NCI-H2227 (cell line): ENCODE measurements around the gene DLG2.
A peak's percentile ranks its signal among the peaks of the same experiment; 100 is the strongest.

ENCODE experiments used
- DNase-seq: peaks from one replicate; lab custom pipeline; 2025; ENCODE audit not compliant: unreplicated experiment; lab: John Stamatoyannopoulos, UW

The DLG2 gene

DNA sequence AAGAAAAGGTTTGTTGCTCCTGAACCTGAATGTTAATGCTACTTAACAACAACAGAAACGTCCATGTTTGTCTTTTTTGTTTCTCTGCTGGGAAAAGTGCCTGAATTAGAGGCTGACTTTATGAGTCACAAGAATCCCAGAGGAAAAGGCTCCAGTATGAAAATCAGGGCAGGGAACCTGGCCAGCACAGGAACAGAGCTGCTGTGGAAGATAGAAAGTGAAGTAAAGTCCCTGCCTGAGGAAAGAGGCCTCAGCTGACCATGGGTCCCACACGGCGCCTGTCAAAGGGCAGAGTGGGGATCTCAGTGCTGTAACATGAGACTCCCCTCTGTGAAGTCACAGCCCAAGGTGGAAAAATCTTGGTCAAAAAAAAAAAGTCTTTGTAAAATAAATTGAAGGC lies 1708.7 kb downstream of the DLG2 start:
- no peak for DNase-seq

DNA sequence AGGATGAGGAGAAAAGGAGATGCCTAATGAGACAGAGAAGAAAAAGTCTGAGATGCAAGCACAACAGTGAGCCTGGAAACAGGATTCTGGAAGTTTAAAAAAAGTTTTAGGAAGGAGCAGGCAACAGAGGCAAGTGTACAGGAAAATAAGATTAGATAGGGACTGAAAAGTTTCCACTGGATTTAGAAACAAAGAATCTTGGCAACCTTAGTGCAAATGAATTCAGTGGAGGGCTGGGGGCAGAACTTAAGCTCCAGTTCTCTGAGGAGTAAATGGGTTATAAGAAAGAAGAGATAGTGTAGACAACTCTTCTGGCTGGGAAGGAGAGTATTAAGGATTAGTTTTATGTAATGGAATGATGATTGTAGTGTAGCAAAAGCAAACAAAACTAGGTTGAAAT lies 1712.1 kb downstream of the DLG2 start:
- DNase-seq = no peak

DNA sequence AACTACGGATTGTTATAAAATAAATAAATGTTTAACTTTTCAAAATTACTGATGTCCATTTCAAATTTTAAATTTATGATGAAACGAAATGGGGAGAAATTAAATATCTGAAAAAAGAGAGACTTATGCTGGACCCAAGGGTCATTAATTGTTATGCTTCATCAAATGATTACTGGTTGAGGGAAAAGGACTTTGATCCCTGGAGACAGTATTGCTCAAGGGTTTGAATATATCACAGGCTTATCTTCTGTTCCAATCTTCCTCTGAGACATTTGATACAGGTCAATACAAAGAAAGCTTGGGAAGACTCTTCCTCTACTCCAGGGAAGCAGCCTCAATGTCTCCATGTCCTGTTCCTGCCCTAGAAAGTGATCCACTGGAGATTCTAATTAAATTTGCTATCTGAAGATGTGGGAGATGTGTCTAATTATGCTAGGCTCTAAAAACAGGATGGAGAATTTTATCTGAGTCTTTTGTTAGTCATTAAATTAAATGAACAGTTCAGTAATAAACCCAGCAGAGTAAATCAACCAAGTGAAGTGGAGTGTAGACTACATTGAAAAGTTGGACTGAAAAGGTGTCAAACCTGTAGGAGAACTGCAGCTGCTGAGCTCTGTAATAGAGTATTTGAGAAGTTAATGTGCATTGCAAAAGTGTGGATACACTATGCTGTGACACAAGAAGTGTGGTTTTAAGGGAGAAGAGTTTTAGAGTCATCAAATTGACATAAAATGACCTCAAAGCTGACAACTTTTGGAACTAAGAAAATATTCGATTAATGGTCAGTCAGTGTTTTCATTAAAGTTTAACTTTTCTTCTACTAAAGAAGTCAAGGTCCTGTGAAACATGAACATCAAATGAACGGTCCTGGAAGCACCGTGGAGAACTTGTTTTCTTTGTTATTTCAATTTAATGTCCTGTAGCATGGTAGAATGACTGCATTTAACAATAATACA lies 1717.3 kb downstream of the DLG2 start:
- DNase-seq = no peak

DNA sequence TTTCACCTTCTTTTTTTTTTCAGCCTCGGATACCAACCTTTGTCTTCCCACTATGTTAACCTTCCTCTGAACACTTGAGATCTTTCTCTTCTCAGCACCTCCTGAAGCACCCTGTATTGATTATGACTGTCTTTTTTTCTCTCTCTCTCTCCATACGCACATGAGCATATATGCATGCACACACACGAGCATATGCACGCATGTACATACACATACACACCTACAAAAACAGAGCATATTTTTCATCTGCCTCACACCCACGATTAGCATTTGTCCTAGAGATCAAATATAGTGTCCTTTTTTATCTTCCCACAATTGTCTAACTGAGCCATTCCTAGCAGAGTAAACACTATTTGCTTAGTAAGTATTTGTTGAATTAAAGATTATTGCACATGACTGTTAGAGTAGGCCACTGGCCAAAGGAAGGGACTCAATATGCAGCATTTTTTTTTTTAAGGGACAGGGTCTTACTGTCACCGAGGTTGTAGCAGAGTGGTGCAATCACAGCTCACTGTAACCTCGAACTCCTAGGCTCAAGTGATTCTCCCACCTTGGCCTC lies 1718.8 kb downstream of the DLG2 start:
- DNase-seq = no peak

DNA sequence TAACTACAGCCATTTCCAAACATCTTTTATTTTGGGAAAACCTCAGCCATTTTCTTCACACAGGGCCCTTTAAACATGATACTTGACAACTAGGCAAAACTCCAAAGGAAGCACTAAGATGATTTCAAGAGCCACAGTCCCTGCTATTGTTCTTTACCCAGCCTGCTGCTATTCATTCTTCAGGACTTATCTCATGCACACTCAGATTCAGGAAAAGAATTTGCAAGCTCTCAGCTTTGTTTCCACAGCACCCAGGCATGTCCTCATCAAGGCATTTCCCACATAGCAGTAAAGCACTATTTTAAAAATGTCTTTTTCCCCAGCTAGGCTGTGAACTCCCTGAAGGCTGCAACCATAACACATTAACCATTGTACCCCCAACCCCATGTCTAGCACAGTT lies 1731.6 kb downstream of the DLG2 start:
- DNase-seq = no peak

DNA sequence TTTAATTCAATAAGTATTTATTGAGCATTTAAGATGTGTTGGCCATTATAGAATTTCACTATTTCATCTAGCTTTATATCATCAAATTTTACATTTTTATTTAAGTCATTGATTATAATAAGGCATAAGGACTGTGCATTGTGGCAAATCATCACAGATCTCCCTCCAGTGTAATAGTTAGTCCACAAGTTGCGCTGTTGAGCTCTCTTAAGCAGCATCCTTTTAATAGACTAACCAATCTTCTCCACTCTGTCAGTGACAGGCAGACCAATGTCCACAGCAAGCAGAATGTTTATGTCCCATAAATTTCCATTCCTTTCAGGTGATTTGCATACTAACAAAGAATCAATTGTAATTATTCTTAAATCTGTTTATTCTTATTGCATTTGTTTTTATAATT lies 1745.7 kb downstream of the DLG2 start:
- no peak for DNase-seq

DNA sequence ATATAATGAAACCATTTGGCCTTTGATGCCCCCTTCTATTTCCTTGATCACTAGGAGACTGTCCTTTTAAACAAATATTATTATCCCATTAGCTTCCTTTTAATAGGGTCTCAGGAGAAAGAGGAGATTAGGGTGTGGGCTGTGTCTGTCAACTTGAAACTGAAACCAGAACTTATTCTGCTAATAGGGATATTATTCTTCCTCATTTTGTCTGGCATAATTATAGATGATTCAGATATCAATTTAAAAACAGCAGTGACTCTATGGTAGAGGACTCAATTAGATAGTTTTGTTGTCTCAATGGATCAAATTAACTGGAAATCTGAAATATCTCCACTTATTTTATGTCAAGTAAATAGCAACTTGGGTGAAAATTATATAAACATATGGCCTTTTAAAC lies 1756.1 kb downstream of the DLG2 start:
- DNase-seq = no peak

DNA sequence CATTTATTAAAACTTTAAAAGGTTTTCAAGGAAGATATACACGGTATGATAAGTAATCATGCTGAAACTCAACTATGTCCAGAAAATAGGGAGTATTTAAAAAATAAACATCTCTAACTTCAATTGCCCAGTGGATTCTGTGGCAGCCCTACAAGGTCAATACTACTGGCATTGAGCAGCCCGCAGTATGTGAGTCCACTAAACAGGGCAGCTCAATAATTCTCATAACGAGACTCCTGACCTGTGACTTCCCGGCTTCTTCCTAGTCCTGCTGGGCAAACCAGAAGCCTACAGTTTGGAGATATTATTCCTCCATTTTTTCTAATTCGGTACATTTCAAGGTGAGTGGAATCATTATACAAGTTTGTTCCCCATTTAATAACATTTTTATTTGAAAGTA lies 1760.5 kb downstream of the DLG2 start:
- no peak for DNase-seq

DNA sequence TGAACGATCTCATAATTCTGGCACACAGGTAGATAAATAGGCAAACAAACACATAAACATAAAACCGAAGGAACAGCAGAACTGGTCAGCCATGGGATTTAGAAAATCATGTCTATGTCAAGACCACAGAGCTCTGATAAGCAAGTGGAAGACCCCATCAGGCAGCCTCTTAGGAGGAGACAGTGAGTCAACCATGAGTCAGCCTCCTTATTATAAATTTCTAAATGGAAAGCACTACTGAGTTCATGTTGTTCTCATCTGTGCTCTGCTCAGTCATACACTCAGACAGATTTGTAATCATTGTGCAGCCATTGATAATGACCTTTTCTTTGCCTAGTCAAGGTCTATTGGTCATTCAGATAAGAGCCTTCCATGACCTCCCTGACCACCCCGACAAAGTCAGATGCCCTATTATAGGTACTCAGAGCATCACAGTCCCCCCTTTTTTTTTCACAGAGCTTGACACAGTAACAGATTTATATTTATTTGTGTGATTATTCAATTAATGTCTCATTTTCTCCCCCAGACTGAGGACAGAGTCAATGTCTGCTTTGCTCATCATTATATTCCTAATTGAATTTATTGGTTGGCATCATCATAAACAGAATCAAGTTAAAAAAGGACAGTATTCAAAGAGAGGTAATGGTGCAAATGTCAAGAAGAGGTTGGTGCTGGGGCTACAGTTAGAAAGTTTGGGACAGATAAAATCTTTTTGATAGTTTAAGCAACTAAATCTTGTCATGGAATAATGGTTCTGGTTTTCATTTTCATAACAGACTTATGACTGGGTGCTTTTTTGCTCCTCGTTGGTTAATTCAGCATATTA lies 1761.3 kb downstream of the DLG2 start:
- no peak for DNase-seq

DNA sequence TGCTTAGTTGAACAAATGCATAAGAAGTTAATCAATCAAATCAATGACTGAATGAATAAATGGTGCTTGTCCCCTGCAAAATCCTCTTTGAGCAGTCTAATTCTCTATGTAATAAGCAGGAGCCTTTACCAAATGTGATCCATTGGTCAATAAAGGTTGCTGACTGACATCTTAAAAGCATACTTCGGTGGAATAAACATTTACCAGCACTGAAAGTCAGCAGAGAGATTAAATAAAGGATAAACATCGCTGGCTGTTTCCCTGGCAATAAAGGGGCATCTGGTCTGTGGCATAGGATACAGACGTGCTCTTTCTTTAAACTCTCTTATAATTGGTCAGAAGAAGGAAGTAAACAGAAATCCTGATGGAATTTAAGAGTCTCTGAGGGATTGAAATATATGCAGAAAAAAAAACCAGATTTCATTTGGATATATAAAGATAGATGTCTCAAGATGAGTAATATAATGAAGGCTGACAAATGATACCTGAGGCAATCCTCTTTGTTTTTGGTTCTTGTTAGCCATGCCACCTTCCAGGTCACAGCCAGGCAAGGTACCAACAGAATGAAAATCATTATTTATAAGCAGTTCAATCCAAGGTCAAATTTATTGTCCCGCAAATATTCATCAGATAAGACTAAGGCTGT lies 1762.6 kb downstream of the DLG2 start:
- peak; percentile 17 for DNase-seq

DNA sequence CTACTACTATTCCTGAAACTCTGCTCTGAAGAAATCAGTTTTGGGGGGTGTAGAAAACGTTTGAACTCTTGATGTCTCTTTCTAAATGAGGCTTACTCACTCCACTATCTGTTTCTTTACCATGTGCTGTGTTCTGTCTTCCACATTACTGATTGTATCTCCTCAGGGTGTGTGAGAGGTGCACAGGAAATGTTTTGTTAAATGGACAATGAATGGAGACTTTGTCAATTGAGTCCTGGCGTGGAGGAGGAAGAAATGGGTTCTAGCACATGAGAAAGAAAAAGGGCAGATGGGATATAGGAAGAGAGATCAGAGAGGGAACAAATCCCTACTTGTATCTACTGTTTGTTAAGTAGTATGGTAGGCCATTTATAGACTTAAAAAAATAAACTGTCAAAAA lies 1763.9 kb downstream of the DLG2 start:
- DNase-seq = no peak

DNA sequence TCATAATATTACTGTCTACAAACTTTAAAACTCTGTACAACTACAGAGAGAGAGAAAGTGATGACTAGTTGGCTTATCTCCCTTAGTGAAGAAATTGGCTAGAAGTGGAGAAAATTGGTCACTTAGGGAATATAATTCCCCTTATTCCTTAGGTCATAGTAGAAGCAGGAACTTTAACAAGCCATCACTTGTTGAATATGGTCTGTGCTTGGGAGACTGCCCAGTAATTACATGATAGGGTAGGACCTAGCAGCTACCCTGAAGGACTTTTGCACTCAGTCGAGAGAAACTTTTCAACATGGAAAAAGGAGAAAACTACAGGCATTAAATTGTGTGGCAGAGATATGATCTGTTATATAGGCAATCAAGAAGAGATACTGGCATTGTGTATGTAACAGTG lies 1764.5 kb downstream of the DLG2 start:
- DNase-seq = no peak

DNA sequence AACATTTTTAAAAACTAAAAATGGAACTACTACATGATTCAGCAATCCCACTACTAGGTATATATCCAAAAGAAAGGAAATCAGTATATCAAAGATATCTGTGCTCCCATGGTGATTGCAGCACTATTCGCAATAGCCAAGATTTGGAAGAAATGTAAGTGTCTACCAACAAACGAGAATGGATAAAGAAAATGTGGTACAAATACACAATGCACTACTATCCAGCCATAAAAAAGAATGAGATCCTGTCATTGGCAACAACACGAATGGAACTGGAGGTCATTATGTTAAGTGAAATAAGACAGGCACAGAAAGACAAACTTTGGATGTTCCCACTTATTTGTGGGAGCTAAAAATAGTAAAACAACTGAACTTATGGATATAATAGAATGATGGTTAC lies 1765.1 kb downstream of the DLG2 start:
- no peak for DNase-seq

DNA sequence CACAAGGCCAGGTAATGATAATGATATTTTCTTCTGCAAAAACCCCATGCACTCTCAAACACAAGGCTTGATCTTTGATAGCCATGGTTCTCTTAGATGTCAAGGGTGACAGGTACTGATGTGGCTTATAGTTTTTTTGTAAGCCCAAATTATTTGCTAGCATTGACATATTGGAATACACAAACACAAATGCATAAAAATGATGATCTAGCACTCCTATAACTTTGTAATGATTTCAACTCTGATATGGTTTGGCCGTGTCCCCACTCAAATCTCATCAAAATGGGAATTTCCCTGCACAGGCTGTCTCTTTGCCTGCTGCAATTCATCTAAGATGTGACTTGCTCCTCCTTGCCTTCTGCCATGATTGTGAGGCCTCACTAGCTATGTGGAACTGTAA lies 1768.5 kb downstream of the DLG2 start:
- DNase-seq = no peak

DNA sequence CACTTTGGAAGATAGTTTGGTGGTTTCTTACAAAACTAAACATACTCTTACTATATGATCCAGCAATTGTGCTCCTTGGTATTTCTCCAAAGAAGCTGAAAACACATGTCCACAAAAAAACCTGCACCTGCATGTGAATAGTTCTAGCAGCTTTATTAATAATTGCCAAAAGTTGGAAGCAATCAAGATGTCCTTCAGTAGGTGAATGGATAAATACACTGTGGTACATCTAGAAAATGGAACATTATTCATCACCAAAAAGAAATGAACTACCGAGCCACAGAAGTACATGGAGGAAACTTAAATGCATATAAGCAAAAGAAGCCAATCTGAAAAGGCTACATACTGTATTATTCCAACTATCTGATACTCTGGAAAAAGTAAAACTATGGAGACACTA lies 1771.9 kb downstream of the DLG2 start:
- DNase-seq = no peak

DNA sequence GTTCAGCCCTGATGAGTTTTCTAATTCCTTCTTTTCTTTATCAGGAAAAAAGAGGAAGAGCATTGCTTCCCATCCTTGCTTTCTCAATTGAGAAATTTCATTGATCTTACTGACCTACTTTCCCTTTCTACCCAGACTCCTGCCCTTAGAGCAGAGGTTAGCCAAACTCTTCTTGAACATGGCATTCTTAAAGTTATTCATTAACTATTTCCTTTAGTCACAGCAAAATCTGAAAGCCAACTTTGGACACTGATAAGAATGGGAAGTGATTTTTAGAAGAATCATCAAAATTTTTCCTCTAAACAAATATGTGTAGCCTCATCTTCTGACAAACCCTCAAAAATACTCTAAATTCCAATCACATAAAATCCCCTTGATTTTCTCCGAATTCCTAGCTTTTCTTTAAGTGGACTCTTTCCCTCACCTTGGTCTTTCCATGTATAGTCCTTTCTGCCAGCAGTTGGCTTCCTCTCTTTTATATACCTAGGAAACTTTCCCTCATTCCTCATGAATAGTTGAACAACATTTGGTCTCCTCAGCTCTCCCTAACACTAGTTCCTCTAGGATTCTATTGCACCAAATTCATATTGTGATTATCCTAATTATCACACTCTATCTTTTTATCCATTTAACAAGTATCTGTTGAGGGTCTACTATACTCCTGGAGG lies 1774.2 kb downstream of the DLG2 start:
- DNase-seq = no peak

DNA sequence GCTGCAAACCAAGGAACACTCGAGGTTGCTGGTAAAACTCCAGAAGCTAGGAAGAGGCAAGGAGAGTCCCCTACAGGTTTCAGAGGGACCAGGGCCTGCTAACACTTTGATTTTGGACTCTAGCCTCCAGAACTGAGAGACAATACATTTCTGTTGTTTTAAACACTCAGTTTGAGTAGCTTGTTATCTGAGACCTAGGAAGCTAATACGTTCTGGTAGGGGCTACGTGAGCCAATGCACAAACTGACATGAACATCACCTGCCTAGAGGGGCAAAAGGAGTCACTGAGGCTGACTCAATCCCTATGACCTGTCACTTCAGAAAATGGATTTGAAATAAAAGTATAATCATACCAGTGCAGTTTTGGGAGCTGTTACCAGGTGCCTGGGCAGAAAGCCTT lies 1775.1 kb downstream of the DLG2 start:
- DNase-seq = no peak

DNA sequence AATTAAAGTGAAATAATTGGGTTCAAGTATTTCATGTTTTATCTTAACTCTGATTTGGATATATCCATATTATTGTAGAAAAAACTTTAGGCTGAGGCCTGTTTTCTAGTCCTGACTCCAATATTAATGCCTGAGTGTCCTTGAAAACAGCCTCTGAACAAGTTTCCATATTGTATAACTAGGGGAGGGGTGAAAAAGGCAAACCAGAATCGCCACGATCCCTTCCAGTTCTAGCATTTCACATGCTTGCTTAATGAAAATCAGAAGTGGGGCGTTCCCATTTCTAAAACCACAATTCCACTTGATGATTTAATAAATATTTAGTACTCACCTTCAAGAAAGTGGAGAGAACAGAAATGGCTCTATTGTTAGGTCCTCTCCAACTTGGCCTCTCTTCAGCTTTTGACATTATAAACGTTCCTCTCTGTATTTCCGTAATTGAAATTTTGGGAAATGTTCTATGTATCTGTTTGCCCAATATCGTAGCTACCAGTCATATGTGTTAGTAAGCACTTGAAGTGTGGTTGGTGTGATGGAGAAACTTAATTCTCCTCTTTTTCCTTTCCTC lies 1779.6 kb downstream of the DLG2 start:
- no peak for DNase-seq

DNA sequence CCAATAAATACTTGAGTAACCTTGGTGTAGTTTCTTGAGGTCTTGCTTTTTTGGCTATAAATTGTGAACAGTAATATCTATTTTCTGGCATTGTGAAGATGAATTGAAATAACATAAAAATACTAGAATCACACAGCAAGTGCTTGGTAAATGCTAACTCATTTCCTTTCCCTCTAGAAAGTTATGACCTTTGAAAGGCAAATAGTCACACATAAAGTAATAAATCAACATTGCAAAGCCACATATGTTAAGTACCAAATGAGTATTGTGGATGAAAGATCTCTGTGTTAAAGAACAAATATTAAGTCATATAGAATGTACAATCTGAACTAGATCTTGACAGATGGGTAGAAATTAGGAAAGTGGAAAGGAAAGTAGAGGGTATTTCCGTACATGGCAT lies 1781.3 kb downstream of the DLG2 start:
- no peak for DNase-seq

DNA sequence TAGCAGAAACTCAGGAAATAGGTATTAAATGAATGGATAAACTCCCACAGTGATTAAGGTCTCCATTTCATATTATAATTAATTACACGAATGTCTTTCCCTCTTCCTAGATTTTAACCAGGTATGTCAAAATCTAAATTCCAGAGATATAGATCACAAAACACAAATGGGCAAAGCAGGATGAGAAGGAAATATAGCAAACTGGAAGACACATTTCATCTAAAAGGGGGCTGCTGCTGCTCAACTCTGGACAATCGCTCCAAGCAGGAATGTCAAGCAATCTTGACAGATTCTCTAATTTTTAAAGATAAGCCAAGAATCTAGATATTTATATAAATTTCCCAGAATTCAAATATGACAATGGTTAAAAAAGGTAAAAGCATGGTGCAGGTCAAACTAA lies 1786.8 kb downstream of the DLG2 start:
- no peak for DNase-seq
